SU-DHL-6 (cell line): ENCODE data around the gene CLPTM1L.

ENCODE experiments used
- H2AFZ ChIP-seq: fragments of 200-600 bp; sonication (generic); 2 replicates; pipeline ENCODE4 v1.6.1; 2014; ENCODE audit warnings: low read depth, mild to moderate bottlenecking, moderate library complexity, mixed read lengths, antibody characterized with exemption, low read length; ENCODE audit not compliant: severe bottlenecking
- H3F3A ChIP-seq: fragments of 200-600 bp; shearing (Covaris generic); 2 replicates; pipeline ENCODE4 v1.6.0; 2016; ENCODE audit warnings: antibody characterized with exemption, mild to moderate bottlenecking; ENCODE audit not compliant: insufficient read depth
- H3K27ac ChIP-seq: fragments of 200-600 bp; sonication (generic); 2 replicates; pipeline ENCODE4 v1.5.1; 2016; ENCODE audit warnings: low read depth, mild to moderate bottlenecking, low read length, moderate library complexity, mixed read lengths
- H3K27me3 ChIP-seq: fragments of 200-600 bp; sonication (generic), shearing (Covaris generic); 2 replicates; pipeline ENCODE4 v1.6.0; 2014; ENCODE audit warnings: mild to moderate bottlenecking, low read length
- H3K36me3 ChIP-seq: fragments of 200-600 bp; sonication (generic); 2 replicates; pipeline ENCODE4 v1.6.1; 2014; ENCODE audit warnings: mild to moderate bottlenecking, low read length, mixed read lengths
- H3K4me2 ChIP-seq: fragments of 300-600, 200-600 bp; shearing (Covaris generic), sonication (generic); 2 replicates; pipeline ENCODE4 v1.6.0; 2014; ENCODE audit warnings: low read length, low read depth, mild to moderate bottlenecking; ENCODE audit not compliant: poor library complexity, severe bottlenecking
- H3K4me3 ChIP-seq: fragments of 200-600 bp; sonication (generic); 2 replicates; pipeline ENCODE4 v1.5.1; 2014; ENCODE audit warnings: antibody characterized with exemption, low read length, mild to moderate bottlenecking, mixed read lengths; ENCODE audit not compliant: insufficient read depth, poor library complexity, severe bottlenecking
- H3K79me2 ChIP-seq: fragments of 200-600 bp; sonication (generic); 2 replicates; pipeline ENCODE4 v1.6.1; 2014; ENCODE audit warnings: mild to moderate bottlenecking, low read length, moderate library complexity; ENCODE audit not compliant: insufficient read depth
- H3K9ac ChIP-seq: fragments of 200-600 bp; sonication (generic); 2 replicates; pipeline ENCODE4 v1.7.0; 2014; ENCODE audit warnings: mild to moderate bottlenecking, low read length
- H3K9me2 ChIP-seq: fragments of 200-600 bp; sonication (generic); replicated peaks from 2 replicates; pipeline ENCODE4 v1.6.1; 2014; ENCODE audit warnings: low read length; ENCODE audit not compliant: insufficient read depth
- H3K9me3 ChIP-seq: fragments of 200-600 bp; sonication (generic); 2 replicates; pipeline ENCODE4 v1.6.1; 2014; ENCODE audit warnings: low read length, mixed read lengths; ENCODE audit not compliant: insufficient read depth
- H4K20me1 ChIP-seq: fragments of 200-600 bp; sonication (generic); 2 replicates; pipeline ENCODE4 v1.6.1; 2014; ENCODE audit warnings: low read depth, mild to moderate bottlenecking, antibody characterized with exemption, low read length, moderate library complexity, mixed read lengths
- EZH2phosphoT487 ChIP-seq: fragments of 200-600 bp; sonication (generic), shearing (Covaris generic); conservative IDR thresholded peaks from 2 replicates; pipeline ENCODE4 v1.6.1; 2018; ENCODE audit warnings: mild to moderate bottlenecking, antibody characterized with exemption, low read length, moderate library complexity, mixed read lengths
- TF ChIP-seq, protein P1 (sequence below): fragments of 200-600 bp; sonication (generic); IDR thresholded peaks from one replicate; pipeline ENCODE4 v1.5.1; 2017; ENCODE audit warnings: antibody characterized with exemption, mild to moderate bottlenecking, low read length, moderate library complexity; ENCODE audit not compliant: insufficient read depth, poor library complexity, severe bottlenecking

The CLPTM1L gene

DNA sequence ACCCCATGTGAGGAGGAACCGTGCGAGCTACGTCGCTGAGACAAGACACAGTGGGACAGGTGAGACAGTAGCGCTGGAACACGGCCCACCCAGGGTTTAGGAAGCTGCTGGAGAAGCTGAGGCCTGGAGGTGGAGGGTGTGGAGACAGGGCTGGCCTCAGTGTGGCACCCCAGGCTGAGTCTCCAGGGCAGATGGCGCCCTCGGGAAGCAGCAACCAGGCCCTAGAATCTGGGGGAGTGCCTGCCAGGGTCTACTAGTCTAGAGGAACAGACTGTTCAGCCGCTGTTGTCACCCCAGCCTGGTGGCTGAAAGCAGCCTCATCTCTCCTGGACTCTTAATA lies 45.4 kb downstream of the CLPTM1L start:
- H3K4me2 ChIP-seq: no peak overlapping the region

DNA sequence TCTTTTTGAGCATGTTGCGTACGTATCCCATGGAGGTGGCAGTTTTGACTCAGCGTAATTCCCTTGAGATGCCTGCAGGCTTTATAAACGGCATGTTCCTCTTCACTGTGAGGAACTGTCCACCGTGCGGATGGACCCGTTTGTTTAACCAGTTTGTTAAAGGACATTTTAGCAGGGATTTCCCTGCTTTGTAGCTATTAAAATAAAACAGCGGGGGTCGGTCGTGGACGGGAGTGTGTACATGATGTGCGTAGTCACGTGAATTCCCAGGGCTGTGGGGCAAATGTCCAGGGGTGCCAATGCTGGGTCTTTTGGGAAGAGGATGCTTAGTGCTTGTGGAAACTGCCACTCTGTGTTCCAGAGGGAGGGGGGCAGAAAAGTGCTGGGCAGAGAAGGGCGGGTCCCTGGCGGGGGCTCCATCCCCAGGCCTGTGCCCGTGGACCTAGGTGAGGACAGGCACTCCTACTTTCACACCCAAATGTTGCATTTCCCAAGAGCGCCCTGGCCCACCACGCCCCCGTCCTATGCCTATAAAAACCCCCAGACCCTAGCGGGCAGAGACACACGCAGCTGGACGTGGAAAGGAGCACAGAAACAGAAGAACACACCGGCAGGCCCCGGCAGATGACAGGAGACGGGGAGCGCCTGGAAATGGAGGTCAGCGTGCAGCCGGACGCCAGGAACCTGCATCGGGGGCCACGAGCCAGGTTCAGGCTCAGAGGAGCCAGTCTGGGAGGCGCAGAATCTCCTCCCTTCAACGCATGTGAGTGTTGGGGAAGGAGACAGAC lies 46.0 kb downstream of the CLPTM1L start:
- no peak overlapping the region for H3K27ac ChIP-seq
- TF ChIP-seq EZH2phosphoT487: no peak
- TF ChIP-seq, protein P1, sequence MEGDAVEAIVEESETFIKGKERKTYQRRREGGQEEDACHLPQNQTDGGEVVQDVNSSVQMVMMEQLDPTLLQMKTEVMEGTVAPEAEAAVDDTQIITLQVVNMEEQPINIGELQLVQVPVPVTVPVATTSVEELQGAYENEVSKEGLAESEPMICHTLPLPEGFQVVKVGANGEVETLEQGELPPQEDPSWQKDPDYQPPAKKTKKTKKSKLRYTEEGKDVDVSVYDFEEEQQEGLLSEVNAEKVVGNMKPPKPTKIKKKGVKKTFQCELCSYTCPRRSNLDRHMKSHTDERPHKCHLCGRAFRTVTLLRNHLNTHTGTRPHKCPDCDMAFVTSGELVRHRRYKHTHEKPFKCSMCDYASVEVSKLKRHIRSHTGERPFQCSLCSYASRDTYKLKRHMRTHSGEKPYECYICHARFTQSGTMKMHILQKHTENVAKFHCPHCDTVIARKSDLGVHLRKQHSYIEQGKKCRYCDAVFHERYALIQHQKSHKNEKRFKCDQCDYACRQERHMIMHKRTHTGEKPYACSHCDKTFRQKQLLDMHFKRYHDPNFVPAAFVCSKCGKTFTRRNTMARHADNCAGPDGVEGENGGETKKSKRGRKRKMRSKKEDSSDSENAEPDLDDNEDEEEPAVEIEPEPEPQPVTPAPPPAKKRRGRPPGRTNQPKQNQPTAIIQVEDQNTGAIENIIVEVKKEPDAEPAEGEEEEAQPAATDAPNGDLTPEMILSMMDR: no peak
- H3K9me2 ChIP-seq: no peaks in the 10 kb centered on the region
- no peaks in the 10 kb centered on the region for H3K27me3 ChIP-seq
- peaks cover 19% of the 10 kb centered on the region for H3F3A ChIP-seq
- no peak overlapping the region for H2AFZ ChIP-seq
- H4K20me1 ChIP-seq: no peaks in the 10 kb centered on the region
- no peak overlapping the region for H3K9ac ChIP-seq
- peaks cover 7% of the 10 kb centered on the region for H3K79me2 ChIP-seq
- H3K9me3 ChIP-seq: no peaks in the 10 kb centered on the region
- no peak overlapping the region for H3K4me3 ChIP-seq
- no peak overlapping the region for H3K4me2 ChIP-seq
- H3K36me3 ChIP-seq: peaks cover 12% of the 10 kb centered on the region; the same call in 1 of the 2 replicates

More for the DNA sequence above, 45.4 kb downstream of the CLPTM1L start:
- Histone ChIP-seq H3K4me3 (no peak overlapping the region), H3K9ac (no peak overlapping the region), H3K9me2 (no peaks in the 10 kb centered on the region), H3K27me3 (no peaks in the 10 kb centered on the region), H2AFZ (no peak overlapping the region), H3K9me3 (no peaks in the 10 kb centered on the region), H4K20me1 (no peaks in the 10 kb centered on the region), H3F3A (peaks cover 19% of the 10 kb centered on the region), H3K36me3 (peaks cover 12% of the 10 kb centered on the region; the same call in 1 of the 2 replicates), H3K27ac (no peak overlapping the region), H3K79me2 (peaks cover 2% of the 10 kb centered on the region; the same call in 1 of the 2 replicates)
- TF ChIP-seq, protein P1: no peak
- TF ChIP-seq EZH2phosphoT487: no peak

DNA sequence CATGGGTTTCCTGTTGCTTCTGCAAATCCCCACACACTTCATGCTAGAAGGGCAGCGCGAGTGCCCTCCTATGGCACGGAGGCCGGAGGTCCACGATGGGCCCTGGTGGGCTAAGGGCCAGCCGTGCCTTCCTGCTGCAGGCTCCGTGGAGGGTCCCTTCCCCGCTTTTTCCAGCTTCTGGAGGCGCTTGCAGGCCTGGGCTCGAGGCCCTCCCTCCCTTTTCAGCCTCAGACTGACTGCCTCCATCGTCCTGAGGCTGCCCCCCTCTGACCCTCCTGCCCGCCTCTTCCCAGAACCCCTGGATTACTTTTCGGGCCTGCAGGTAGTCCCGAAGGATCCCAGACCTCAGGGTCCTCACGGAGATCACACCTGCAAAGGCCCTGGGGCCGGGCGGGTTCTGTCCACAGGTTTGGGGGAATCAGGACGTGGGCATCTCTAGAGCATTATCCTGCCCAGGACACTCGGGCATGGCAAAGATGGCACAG lies 46.8 kb downstream of the CLPTM1L start:
- peaks cover 6% of the 10 kb centered on the region; the same call in 1 of the 2 replicates for H3K36me3 ChIP-seq
- no peak overlapping the region for H3K27ac ChIP-seq
- no peaks in the 10 kb centered on the region for H4K20me1 ChIP-seq
- H3K4me3 ChIP-seq: no peak overlapping the region
- H2AFZ ChIP-seq: no peak overlapping the region
- no peak overlapping the region for H3K4me2 ChIP-seq
- no peaks in the 10 kb centered on the region for H3K27me3 ChIP-seq
- peaks cover 19% of the 10 kb centered on the region for H3F3A ChIP-seq
- H3K9me2 ChIP-seq: no peaks in the 10 kb centered on the region
- no peak overlapping the region for H3K9ac ChIP-seq
- TF ChIP-seq, protein P1: no peak
- no peak for TF ChIP-seq EZH2phosphoT487
- H3K9me3 ChIP-seq: no peaks in the 10 kb centered on the region
- peaks cover 15% of the 10 kb centered on the region for H3K79me2 ChIP-seq
